Ectodermal cell (in vitro differentiated cells): ENCODE measurements around the gene SPPL3.
"Not testable (repeated sequence)": the region's sequence is repeated elsewhere in the genome, so short reads cannot be mapped to it uniquely, and the experiment has no call there.

Experiments
- H3K27ac ChIP-seq: 2 replicates; pipeline ENCODE4 v1.7.0; 2013; ENCODE audit warnings: mild to moderate bottlenecking, low read depth, low read length; ENCODE audit not compliant: insufficient read depth, poor library complexity, severe bottlenecking
- H3K27me3 ChIP-seq: 2 replicates; pipeline ENCODE4 v1.7.0; 2013; ENCODE audit warnings: mild to moderate bottlenecking, low read length; ENCODE audit not compliant: insufficient read depth, control insufficient read depth, poor library complexity, severe bottlenecking
- H3K36me3 ChIP-seq: one replicate; pipeline ENCODE4 v1.7.0; 2013; ENCODE audit warnings: low read length; ENCODE audit not compliant: control insufficient read depth, insufficient read depth
- H3K4me1 ChIP-seq: one replicate; pipeline ENCODE4 v1.7.0; 2013; ENCODE audit warnings: low read length; ENCODE audit not compliant: control insufficient read depth, insufficient read depth
- H3K4me3 ChIP-seq: 2 replicates; pipeline ENCODE4 v1.7.0; 2013; ENCODE audit warnings: low read depth, low read length, control low read depth; ENCODE audit not compliant: insufficient read depth
- H3K9me3 ChIP-seq: 2 replicates; pipeline ENCODE4 v1.7.0; 2013; ENCODE audit warnings: mild to moderate bottlenecking, low read length, moderate library complexity; ENCODE audit not compliant: control insufficient read depth
- WGBS, 2 experiments: methylation state at CpG; one replicate each; pipeline ENCODE4 v1.1.7; 2013; ENCODE audit warnings: missing lambda C conversion rate in 2 of 2; 5-methylcytosine and 5-hydroxymethylcytosine counted together

Gene SPPL3

DNA sequence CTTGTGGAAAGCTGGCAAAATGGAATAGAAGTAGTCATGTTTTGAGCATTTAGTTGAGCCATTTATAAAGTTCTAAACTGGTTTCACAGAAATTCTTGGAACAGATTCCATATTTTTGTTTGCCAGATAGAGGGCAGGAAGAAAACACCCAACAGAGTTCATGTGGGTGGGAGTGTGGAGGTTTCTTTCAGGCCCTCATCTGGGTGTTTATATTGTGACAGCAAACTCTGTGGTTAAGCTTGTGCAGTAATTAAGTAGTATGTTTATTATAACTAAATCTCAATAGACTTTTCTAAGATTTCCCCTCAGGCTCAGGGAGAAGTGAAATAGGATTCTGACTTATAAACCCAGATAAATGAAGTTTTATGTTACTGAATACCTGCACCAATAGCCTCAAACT, 57.4 kb downstream of the SPPL3 start:
- Histone ChIP-seq H3K27me3 (no peaks in the 10 kb centered on the region), H3K4me3 (no peak overlapping the region), H3K4me1 (no peaks in the 10 kb centered on the region), H3K9me3 (no peaks in the 10 kb centered on the region), H3K36me3 (no peaks in the 10 kb centered on the region), H3K27ac (no peak overlapping the region)

- Histone ChIP-seq H3K9me3 (no peaks in the 10 kb centered on the region), H3K4me3 (no peak overlapping the region), H3K27ac (no peak overlapping the region), H3K27me3 (no peaks in the 10 kb centered on the region), H3K36me3 (no peaks in the 10 kb centered on the region), H3K4me1 (no peaks in the 10 kb centered on the region)
- 94 to 95% methylated on average over 7 of the region's 7 CpGs for WGBS, 2 experiments
These were observed 58.5 kb downstream of the SPPL3 start for GRCh38 chr12:120845696-120846095.

GRCh38 chr12:120844768-120845449, 59.2 kb downstream of the SPPL3 start:
- WGBS, 2 experiments = 94 to 95% methylated on average over 18 of the region's 18 CpGs
- no peaks in the 10 kb centered on the region for H3K4me1 ChIP-seq
- H3K27ac ChIP-seq = no peak overlapping the region

GRCh38 chr12:120844297-120844696, 59.9 kb downstream of the SPPL3 start:
- H3K27ac ChIP-seq = no peak overlapping the region
- H3K4me3 ChIP-seq = no peak overlapping the region
- H3K9me3 ChIP-seq = no peaks in the 10 kb centered on the region
- no peaks in the 10 kb centered on the region for H3K27me3 ChIP-seq
- 94 to 97% methylated on average over 5 of the region's 5 CpGs for WGBS, 2 experiments
- no peaks in the 10 kb centered on the region for H3K36me3 ChIP-seq
- H3K4me1 ChIP-seq = no peaks in the 10 kb centered on the region

More at GRCh38 chr12:120844768-120845449, 59.2 kb downstream of the SPPL3 start:
- no peaks in the 10 kb centered on the region for H3K9me3 ChIP-seq
- no peaks in the 10 kb centered on the region for H3K36me3 ChIP-seq
- no peak overlapping the region for H3K4me3 ChIP-seq
- H3K27me3 ChIP-seq = no peaks in the 10 kb centered on the region

DNA sequence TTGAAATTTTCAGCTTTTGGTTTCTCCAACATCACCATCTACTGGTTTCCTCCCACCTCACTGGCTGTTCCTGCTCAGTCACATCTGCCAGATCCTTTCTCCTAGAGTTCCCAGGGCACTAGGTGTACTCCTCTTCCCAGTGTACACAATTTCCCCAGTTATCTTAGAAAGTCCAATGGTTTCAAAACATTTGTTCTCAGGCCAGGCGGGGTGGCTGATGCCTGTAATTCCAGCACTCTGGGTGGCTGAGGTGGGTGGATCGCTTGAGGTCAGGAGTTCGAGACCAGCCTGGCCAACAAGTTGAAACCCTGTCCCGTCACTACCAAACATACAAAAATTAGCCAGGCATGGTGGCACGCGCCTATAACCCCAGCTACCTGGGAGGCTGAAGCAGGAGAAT, 60.7 kb downstream of the SPPL3 start:
- Histone ChIP-seq H3K9me3 (no peaks in the 10 kb centered on the region), H3K36me3 (no peaks in the 10 kb centered on the region), H3K27ac (no peak overlapping the region), H3K27me3 (no peaks in the 10 kb centered on the region), H3K4me1 (no peaks in the 10 kb centered on the region), H3K4me3 (no peak overlapping the region)
- 93 to 94% methylated on average over 6 of the region's 6 CpGs for WGBS, 2 experiments

DNA sequence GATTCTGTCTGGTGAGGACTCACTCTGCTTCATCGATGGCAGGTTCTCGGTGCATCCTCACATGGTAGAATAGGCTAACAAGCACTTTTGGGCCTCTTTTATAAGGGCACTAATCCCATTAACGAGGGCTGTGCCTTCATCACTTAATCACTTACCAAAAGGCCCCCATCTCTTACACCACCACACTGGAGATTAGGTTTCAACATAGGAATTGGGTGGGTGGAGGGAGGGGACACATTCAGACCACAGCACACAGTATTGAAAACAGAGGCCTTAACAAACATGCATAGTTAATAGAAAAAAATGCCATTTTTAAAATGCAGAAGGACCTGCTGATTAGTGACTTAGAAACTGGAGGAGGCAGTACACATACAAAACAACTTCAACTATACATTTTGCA, 61.6 kb downstream of the SPPL3 start:
- Histone ChIP-seq H3K27ac (no peak overlapping the region), H3K36me3 (no peaks in the 10 kb centered on the region), H3K27me3 (no peaks in the 10 kb centered on the region), H3K4me1 (no peaks in the 10 kb centered on the region), H3K4me3 (no peak overlapping the region), H3K9me3 (no peaks in the 10 kb centered on the region)
- WGBS, 2 experiments = 87 to 94% methylated on average over 3 of the region's 3 CpGs

DNA sequence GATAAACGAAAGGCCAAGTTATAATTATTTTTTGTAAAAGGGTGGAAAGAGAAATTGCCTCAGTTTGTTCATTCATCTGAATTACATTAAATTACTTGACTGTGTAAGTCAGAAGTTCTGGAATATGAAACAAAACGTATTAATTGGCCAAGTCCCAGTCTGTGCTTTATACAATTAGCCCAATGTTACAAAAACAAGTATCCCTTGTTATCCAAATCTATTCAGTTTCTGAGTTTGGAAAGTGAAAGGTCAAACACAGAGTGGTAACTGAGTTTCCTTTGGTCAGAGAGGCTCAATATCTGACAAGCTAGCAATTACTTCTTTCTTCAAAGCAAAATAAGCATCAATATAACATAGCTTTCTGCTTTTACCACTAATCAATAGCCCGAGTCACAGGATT, 62.6 kb downstream of the SPPL3 start:
- H3K36me3 ChIP-seq = no peaks in the 10 kb centered on the region
- H3K4me3 ChIP-seq = no peak overlapping the region
- H3K4me1 ChIP-seq = no peaks in the 10 kb centered on the region
- WGBS, 2 experiments = 87 to 100% methylated on average over 2 to 3 of the region's 3 CpGs
- H3K9me3 ChIP-seq = no peaks in the 10 kb centered on the region
- H3K27me3 ChIP-seq = no peaks in the 10 kb centered on the region
- no peak overlapping the region for H3K27ac ChIP-seq

DNA sequence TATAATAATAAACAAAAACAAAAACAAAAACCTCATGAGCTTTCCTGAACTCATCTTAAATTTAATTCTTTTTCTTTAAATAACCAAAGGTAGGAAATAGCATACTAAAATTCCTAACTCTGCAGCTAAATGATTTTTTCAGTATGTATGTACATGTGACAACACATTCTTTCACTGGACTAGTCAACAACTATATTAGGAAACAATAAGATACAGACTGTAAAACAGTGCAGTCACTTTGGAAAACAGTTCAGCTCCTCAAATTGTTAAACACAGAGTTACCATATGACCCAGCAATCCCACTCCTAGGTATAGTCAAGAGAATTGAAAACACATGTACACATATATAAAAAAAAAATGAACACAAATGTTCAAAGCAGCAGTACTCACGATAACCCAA, 64.7 kb downstream of the SPPL3 start:
- H3K27me3 ChIP-seq = no peaks in the 10 kb centered on the region
- H3K4me1 ChIP-seq = no peaks in the 10 kb centered on the region
- H3K9me3 ChIP-seq = no peaks in the 10 kb centered on the region
- no peaks in the 10 kb centered on the region for H3K36me3 ChIP-seq
- H3K4me3 ChIP-seq = no peak overlapping the region
- WGBS, 2 experiments = 100% methylated on average over 1 of the region's 1 CpG; no CpG with 5 or more reads in 1 of the 2 experiments
- H3K27ac ChIP-seq = no peak overlapping the region

GRCh38 chr12:120838629-120839383, 65.4 kb downstream of the SPPL3 start:
- H3K36me3 ChIP-seq, H3K9me3 ChIP-seq, H3K4me1 ChIP-seq, H3K4me3 ChIP-seq, H3K27me3 ChIP-seq, H3K27ac ChIP-seq: not testable (repeated sequence)
- 91 to 100% methylated on average over 1 to 2 of the region's 4 CpGs for WGBS, 2 experiments

GRCh38 chr12:120836114-120836684, 68.0 kb downstream of the SPPL3 start:
- Histone ChIP-seq H3K4me3 (no peak overlapping the region), H3K4me1 (peaks cover 6% of the 10 kb centered on the region), H3K9me3 (no peaks in the 10 kb centered on the region), H3K36me3 (no peaks in the 10 kb centered on the region), H3K27ac (no peak overlapping the region), H3K27me3 (no peaks in the 10 kb centered on the region)
- WGBS, 2 experiments = 71 to 74% methylated on average over 4 of the region's 4 CpGs
